ENCODE results near the gene RELT. TPM values are rescaled to one million over a fixed set of nuclear protein-coding genes. Genes with fewer than 3 reads are reported as not detected.

Gene RELT
- total RNA-seq, 2 experiments from 2014 or later, result 21.5 to 30.8 TPM

DNA sequence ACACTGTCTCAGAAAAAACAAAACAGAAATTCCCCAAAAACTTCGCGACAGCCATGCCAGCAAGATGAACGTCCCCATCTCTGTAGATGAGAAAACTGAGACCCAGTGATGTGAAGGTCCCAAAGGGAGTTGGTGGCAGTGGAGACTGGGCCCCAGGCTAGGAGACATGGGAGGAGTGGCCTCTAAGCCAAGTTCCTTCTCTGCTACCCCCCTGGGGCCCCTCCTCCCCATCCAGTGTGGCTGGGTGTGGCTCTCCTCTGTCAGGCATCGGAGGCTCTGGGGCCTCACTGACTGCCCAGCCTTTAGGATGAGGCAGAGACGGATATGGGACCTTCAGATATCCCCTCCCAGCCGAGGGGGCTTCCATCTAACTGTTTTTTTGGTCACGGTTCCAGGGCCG, 9.8 kb downstream of the RELT start:
- intact Hi-C loops (cut with micrococcal nuclease; ENCODE audit: unreplicated experiment), result loop anchor here (2.0 kb wide), 1 partner anchor 231 kb away; no protein-coding TSS in a partner anchor
- ChIA-PET POLR2A (no interaction called here), CTCF (ENCODE audit: unreplicated experiment) (interaction anchor here (0.8 kb wide), 1 partner anchor 35 kb away, joined by 4 read pairs; no protein-coding TSS in a partner anchor)

DNA sequence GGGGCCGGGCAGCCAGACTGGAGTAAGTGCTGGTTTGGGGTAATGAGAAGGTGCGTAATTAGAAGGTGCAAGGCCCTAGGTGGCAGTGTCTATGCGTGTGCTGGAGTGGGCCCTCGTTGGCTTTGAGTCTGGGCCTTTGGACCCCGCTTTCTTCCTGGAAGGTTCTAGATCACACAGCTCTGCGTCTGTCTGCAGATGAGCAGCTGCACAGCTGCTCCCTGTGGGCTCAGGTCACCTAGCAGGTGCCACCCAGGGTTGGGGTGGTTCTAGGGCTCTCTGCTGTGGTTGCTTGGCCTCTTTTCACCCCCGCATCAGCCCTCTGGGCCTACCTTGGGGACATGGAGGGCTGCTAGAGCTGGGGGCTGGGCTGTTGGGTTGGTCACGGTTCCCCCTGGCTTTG, 10.3 kb downstream of the RELT start:
- ChIA-PET CTCF (ENCODE audit: unreplicated experiment) (interaction anchor here (0.6 to 1.0 kb wide), 2 partner anchors 35 to 536 kb away, joined by 3 to 6 read pairs; no protein-coding TSS in a partner anchor), POLR2A (no interaction called here)
- peaks cover 85% of the 10 kb centered on the region for H3K4me1 ChIP-seq (ENCODE audit: insufficient read depth, low read length, poor library complexity, severe bottlenecking)
- intact Hi-C loops (cut with micrococcal nuclease; ENCODE audit: unreplicated experiment), result loop anchor here (2.0 kb wide), 1 partner anchor 232 kb away; no protein-coding TSS in a partner anchor
- H3K36me3 ChIP-seq (ENCODE audit: insufficient read depth, low read length), result peaks cover 21% of the 10 kb centered on the region; the same call in 1 of the 2 replicates
- H3K9me3 ChIP-seq (ENCODE audit: low read length), result no peaks in the 10 kb centered on the region
- TF ChIP-seq, protein P1, sequence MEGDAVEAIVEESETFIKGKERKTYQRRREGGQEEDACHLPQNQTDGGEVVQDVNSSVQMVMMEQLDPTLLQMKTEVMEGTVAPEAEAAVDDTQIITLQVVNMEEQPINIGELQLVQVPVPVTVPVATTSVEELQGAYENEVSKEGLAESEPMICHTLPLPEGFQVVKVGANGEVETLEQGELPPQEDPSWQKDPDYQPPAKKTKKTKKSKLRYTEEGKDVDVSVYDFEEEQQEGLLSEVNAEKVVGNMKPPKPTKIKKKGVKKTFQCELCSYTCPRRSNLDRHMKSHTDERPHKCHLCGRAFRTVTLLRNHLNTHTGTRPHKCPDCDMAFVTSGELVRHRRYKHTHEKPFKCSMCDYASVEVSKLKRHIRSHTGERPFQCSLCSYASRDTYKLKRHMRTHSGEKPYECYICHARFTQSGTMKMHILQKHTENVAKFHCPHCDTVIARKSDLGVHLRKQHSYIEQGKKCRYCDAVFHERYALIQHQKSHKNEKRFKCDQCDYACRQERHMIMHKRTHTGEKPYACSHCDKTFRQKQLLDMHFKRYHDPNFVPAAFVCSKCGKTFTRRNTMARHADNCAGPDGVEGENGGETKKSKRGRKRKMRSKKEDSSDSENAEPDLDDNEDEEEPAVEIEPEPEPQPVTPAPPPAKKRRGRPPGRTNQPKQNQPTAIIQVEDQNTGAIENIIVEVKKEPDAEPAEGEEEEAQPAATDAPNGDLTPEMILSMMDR (conservative IDR thresholded peaks at IDR 0.05; ENCODE audit: low read length), result peak; percentile 34; the same call in 1 of the 2 replicates
- TF ChIP-seq EZH2phosphoT487 (IDR thresholded peaks at IDR 0.05; ENCODE audit: borderline replicate concordance, low read depth, low read length), result no peak
- peaks cover 46% of the 10 kb centered on the region for H3K79me2 ChIP-seq (ENCODE audit: insufficient read depth, low read depth, low read length)
- peak; percentile 61 for DNase-seq (ENCODE audit: low spot score)
- H3K9me2 ChIP-seq (ENCODE audit: insufficient read depth, low read length), result no peaks in the 10 kb centered on the region
- no peak overlapping the region for H2AFZ ChIP-seq (ENCODE audit: low read length)
- peak overlapping the region; percentile 87 for H3K4me2 ChIP-seq (ENCODE audit: low read length)
- no TSS peak for BruUV-seq (replicated peaks)
- H3K4me3 ChIP-seq (ENCODE audit: low read depth, low read length, poor library complexity, severe bottlenecking), result peak overlapping the region; percentile 52
- H4K20me1 ChIP-seq (ENCODE audit: insufficient read depth, low read length), result no peaks in the 10 kb centered on the region; the same call in 1 of the 2 replicates
- peak overlapping the region; percentile 79 for H3K27ac ChIP-seq (ENCODE audit: low read depth, low read length, poor library complexity, severe bottlenecking)

More for the DNA sequence above, 9.8 kb downstream of the RELT start:
- Histone ChIP-seq H4K20me1 (ENCODE audit: insufficient read depth, low read length) (no peaks in the 10 kb centered on the region; the same call in 1 of the 2 replicates), H3K4me2 (ENCODE audit: low read length) (peak overlapping the region; percentile 87), H3K79me2 (ENCODE audit: insufficient read depth, low read depth, low read length) (peaks cover 52% of the 10 kb centered on the region), H3K36me3 (ENCODE audit: insufficient read depth, low read length) (peaks cover 19% of the 10 kb centered on the region; the same call in 1 of the 2 replicates), H3K27ac (ENCODE audit: low read depth, low read length, poor library complexity, severe bottlenecking) (peak overlapping the region; percentile 79), H2AFZ (ENCODE audit: low read length) (no peak overlapping the region), H3K9me2 (ENCODE audit: insufficient read depth, low read length) (no peaks in the 10 kb centered on the region), H3K9me3 (ENCODE audit: low read length) (no peaks in the 10 kb centered on the region), H3K4me3 (ENCODE audit: low read depth, low read length, poor library complexity, severe bottlenecking) (peak overlapping the region; percentile 52), H3K4me1 (ENCODE audit: insufficient read depth, low read length, poor library complexity, severe bottlenecking) (peaks cover 90% of the 10 kb centered on the region)
- peak; percentile 50 for DNase-seq (ENCODE audit: low spot score)
- BruUV-seq (replicated peaks), result no TSS peak
- TF ChIP-seq EZH2phosphoT487 (IDR thresholded peaks at IDR 0.05; ENCODE audit: borderline replicate concordance, low read depth, low read length), result no peak
- TF ChIP-seq, protein P1 (conservative IDR thresholded peaks at IDR 0.05; ENCODE audit: low read length), result no peak

DNA sequence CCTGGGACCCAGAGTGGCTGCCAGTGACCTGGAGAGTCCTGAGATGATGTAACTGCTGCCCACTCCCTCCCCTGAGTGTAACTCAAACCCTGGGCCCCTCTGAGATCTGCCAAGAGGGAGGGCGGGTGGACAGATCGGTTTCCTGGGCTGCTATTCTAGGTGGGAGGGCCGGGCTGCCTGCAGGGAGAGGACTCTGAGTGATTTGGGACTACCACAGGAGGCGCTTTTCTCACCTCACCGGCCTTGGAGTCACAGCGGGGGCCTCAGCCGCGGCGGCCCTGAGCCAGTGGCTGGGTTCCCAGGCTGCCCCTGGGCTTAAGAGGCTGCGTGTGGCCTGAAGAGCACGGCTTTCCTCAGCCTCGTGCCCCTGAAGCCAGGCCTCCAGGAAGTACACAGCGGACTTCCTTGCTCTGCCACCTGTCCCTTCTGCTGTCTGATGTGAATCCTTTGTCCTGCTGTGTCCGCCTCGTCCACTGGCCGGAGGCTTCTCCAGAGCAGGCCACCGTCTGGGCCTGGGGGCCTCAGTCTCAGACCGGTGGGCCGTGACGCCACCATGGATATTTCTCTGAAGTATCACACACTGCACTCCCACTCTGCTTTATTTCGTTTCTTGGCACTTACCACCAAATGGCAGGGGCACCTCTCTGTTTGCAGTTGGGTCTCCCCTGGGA, 11.5 kb downstream of the RELT start:
- Histone ChIP-seq H3K4me2 (ENCODE audit: low read length) (peak overlapping the region; percentile 87; the same call in 1 of the 2 replicates), H4K20me1 (ENCODE audit: insufficient read depth, low read length) (no peaks in the 10 kb centered on the region; the same call in 1 of the 2 replicates), H3K79me2 (ENCODE audit: insufficient read depth, low read depth, low read length) (peaks cover 42% of the 10 kb centered on the region), H3K9me2 (ENCODE audit: insufficient read depth, low read length) (no peaks in the 10 kb centered on the region), H3K27ac (ENCODE audit: low read depth, low read length, poor library complexity, severe bottlenecking) (peak overlapping the region; percentile 79), H3K9me3 (ENCODE audit: low read length) (no peaks in the 10 kb centered on the region), H3K4me3 (ENCODE audit: low read depth, low read length, poor library complexity, severe bottlenecking) (no peak overlapping the region), H3K4me1 (ENCODE audit: insufficient read depth, low read length, poor library complexity, severe bottlenecking) (peaks cover 73% of the 10 kb centered on the region), H3K36me3 (ENCODE audit: insufficient read depth, low read length) (peaks cover 28% of the 10 kb centered on the region; the same call in 1 of the 2 replicates), H2AFZ (ENCODE audit: low read length) (no peak overlapping the region)
- BruUV-seq (replicated peaks), result no TSS peak
- TF ChIP-seq EZH2phosphoT487 (IDR thresholded peaks at IDR 0.05; ENCODE audit: borderline replicate concordance, low read depth, low read length), result no peak
- TF ChIP-seq, protein P1 (conservative IDR thresholded peaks at IDR 0.05; ENCODE audit: low read length), result no peak
- ChIA-PET CTCF (ENCODE audit: unreplicated experiment) (no interaction called here), POLR2A (no interaction called here)
- intact Hi-C loops (cut with micrococcal nuclease; ENCODE audit: unreplicated experiment), result loop anchor here (2.0 kb wide), 1 partner anchor 233 kb away; no protein-coding TSS in a partner anchor
- DNase-seq (ENCODE audit: low spot score), result no peak
